ENCODE data around the gene ALKBH5.

DNA sequence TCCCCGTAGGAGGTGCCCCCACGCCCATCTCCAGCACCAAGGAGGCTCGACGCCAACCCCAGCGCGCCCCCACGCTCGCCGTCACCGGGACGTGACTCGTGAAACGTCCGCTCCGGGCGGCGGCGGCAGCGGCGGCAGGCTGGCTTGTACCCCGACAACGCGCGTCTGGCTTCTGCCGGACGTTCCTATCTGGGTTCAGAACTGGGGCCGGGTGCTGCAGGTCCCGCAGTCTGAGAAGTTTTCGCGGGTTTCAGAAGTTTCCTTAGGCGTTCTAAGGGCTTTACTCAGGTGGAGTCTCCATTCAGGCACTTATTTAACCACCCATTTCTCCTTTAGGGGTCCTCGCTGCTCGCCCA is 672 bp upstream of the ALKBH5 start:
- TF ChIP-seq CTCF (IDR thresholded peaks at IDR 0.05; ENCODE audit: insufficient read depth, low read depth, low read length) (no peak), EZH2 (IDR thresholded peaks at IDR 0.05; ENCODE audit: insufficient read depth, low read length) (no peak)
